SKM-1 (cell line): Measurements from ENCODE around the gene FAAP100.

Experiments used
- DNase-seq: peaks from one replicate; lab custom pipeline; 2025; ENCODE audit not compliant: unreplicated experiment; lab: John Stamatoyannopoulos, UW

Gene FAAP100

GRCh38 chr17:81492202-81492601 lies 60.0 kb downstream of the FAAP100 start:
- DNase-seq, result no peak

DNA sequence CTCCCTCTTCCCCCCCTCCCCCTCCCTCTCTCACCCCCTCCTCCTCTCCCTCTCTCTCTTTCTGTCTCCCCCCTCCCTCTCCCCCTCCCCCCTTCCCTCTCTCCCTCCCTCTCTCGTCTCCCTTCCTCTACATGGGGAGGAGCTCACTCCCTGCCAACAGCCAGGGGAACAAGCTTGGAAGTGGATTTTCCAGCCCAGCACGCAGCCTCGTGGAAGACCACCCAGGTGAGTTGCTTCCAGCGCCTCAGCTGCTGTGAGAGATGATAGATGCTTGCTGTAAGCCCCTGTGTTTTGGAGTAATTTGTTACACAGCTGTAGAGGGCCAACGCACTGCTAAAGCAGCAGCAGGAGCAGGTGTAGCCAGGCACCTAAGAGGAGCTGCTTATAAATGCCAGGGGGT lies 60.4 kb downstream of the FAAP100 start:
- DNase-seq, result no peak

- no peak for DNase-seq
Observed at GRCh38 chr17:81491181-81491581, 61.0 kb downstream of the FAAP100 start.

- no peak for DNase-seq
Observed at GRCh38 chr17:81489998-81490992, 61.9 kb downstream of the FAAP100 start.
